ENCODE results near the gene MMP28.

MMP28 gene

DNA sequence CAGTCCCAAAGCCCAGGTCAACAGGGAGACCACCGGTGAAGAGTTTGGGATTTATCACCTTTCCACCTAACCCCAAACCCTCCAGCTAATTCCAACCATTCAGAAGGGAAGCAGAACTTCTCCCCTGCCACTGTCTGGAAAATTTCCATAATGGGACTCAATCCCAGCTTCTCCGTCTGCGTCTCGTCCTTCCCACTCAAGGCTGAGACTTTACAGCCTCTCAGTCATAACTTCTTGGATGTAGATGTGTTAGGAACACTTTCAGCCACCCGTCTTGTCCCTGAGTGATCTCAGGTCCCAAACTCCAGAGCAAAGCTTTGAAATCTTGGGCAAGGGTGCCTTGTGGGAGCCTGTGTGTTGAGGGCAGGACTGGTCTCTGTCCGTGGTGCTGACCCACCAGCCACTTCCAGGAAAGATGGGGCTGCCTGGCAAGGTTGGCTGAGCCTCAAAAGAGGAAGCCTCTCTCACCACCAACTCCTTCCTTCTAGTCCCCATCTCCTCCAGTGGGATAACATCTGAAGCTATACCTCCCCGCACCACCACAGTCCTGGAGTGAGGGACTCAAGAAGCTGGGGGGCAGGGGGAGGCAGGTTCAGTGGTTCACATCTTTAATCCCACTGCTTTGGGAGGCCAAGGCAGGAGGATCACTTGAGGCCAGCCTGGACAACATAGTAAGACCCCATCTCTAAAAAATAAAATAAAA is 51.7 kb downstream of the MMP28 start:
- peak; percentile 40 for DNase-seq (ENCODE audit: low read depth)

DNA sequence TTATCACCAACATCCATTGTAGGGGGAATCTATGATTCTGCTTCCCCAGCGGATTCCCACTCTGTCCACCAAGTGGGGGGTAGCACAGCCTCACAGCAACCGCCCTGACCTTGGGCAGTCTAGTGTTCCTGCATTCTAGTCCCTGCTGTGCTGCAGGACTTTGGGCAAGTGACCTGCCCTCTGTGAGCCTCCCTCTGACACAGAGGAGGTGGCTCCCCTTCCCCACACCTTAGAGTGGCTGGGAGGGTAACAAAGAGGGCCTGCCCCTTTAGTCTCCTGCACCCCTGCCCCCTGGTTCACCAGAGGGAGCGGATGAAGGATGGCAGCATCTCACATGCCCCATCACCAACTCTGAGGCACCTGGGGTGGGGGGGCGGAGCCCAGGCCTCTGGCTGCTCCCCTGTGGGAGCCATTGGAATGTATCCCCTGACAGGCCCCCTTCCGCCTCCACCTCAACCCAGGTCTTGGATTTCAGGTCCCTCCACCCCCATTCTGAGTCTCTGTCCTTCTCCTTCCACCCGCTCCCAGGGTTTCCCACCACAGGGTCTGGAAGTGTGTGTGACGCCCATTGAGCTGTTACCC is 52.5 kb downstream of the MMP28 start:
- DNase-seq (ENCODE audit: low read depth): no peak

DNA sequence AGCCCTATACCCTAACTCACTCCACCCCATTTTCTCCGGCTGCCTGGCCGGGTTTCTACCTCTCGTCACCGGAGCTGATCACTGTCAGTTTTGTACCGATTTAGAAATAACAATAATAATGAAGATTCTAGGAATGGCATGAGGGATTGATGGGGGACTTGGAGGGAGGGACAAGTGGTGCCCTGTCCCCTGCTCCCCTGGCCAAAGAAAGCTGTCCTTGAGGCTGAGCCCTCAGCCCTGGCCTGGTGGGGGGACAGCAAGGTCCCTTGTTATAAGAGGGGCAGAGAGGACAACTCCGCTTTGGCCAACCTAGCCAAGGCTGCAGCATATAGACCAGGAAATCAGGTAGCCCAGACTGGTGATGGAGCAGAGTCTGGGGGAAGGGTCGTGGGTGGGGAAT is 52.9 kb downstream of the MMP28 start:
- DNase-seq (ENCODE audit: low read depth): no peak

DNA sequence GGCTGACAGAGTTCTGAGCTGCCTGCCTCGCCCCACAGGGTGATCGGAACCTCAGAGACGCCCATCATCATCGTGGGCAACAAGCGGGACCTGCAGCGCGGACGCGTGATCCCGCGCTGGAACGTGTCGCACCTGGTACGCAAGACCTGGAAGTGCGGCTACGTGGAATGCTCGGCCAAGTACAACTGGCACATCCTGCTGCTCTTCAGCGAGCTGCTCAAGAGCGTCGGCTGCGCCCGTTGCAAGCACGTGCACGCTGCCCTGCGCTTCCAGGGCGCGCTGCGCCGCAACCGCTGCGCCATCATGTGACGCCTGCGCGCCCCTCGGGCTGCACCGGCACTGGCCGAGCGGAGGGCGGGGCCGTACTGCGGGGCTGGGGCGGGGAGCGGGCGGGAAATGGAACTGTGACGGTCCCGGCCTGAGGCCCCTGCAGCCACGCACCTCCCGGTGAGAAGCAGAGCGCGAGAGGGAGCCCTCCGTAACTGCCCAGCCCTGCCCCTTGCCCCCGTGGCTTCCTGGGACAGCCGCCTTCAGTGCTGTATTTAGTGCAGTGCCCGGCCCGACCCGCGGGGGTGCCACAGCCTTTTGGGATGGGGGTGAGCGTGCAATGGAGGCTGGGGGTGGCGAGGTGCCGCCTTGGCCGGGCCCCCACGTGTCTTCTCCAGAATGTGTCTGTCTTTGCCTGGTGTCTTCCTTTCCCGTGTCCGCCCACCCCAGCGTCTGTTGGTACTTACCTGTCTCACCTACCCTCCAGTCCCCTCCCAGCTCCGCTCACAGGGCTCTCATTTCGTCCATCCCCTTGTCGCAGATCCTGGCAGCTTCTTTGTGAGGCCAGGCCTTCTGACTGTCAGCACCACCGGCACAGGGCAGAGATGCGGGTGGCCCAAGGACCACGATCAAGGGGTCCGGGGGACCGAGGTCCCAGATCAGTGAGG is 54.2 kb downstream of the MMP28 start:
- DNase-seq (ENCODE audit: low read depth): no peak

DNA sequence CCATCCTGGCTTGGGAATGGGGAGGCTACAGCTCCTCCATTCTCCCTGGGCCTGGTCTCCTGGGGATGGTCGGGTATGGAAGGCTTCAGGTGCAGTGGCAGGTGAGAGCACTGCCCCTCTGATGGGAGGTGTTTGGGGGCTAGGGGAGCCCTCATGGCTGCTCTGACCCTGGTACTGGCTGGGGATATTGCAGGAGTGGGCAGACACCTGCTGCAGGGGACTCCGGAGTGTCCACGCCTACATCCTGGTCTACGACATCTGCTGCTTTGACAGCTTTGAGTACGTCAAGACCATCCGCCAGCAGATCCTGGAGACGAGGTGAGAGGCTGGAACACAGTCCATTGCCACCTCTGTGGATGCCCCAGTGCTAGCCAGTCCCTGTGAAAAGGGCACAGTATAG is 55.2 kb downstream of the MMP28 start:
- DNase-seq (ENCODE audit: low read depth): no peak

DNA sequence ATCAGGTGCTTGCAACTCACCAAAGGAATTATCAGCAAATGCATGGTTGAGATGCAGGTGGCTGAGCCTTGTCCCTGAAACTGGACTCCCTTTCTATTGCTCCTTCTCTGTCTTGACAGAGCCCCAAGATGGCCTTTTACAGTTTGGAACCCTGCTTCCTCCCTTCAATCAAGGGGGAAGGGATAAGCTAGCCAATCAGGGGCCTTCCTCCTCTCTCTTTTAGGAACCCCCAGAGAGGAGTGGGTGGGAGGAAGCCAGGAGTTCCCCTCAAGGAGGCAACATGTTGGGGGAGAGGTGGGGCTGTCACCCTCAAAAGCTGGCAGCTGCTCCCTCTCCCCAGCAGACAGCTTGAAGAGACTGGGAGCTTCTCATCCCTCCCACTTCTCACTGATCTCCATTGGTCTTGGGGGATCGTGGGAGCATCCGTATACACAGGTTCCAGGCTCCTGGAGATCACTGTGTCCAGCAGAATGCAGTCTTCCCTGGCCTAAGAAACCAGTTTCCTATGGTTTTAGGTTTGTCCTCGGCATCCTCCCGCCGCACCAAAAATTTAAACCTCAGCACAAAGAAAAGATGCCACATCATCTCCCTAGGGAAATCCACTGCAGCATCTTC is 56.8 kb downstream of the MMP28 start:
- no peak for DNase-seq (ENCODE audit: low read depth)

DNA sequence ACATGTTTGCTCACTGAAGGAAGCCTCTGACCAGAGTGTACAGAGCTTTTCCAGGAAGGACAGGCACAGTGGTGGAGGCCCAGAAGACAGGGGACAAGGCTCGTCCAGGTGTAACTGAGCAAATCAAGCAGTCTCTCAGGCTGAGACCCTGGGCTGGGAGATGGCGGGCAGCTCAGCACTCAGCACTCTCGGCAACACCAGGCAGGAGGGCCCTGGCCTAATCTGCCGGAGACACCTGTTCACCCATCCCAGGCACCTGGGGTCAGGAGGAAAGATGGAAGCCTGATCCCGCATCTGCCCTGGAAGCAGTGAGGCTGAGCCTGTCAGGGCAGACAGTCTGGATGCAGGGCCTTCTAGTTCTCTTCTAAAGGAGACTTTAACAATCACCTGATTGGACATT is 59.2 kb downstream of the MMP28 start:
- DNase-seq (ENCODE audit: low read depth): no peak

DNA sequence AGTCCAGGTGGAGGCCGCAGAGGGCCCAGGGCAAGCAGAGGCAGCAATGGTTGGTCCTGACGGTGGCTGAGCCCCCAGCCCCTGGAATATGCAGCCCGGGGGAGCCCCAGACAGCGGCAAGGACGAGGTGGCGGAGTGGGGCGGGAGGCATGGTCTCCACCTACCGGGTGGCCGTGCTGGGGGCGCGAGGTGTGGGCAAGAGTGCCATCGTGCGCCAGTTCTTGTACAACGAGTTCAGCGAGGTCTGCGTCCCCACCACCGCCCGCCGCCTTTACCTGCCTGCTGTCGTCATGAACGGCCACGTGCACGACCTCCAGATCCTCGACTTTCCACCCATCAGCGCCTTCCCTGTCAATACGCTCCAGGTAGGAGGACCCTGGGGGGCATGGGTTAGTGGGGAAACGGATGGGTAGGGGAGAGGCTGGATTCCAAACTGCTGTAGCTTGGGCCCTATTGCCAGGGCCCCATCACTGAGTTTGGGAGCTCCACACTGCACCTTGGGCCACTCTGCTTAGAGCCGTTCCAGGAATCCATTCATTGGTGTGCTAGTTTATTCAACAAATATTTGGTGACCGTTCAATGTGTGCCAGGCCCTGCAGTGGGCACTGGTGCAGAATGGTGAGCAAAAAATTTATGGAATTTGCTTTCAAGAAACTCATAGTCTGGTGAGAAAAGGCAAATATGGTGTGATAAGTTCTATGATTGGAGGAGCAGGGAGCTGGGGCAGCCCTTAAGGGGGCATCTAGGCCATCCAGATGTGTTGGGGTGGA is 60.2 kb downstream of the MMP28 start:
- DNase-seq (ENCODE audit: low read depth): no peak

DNA sequence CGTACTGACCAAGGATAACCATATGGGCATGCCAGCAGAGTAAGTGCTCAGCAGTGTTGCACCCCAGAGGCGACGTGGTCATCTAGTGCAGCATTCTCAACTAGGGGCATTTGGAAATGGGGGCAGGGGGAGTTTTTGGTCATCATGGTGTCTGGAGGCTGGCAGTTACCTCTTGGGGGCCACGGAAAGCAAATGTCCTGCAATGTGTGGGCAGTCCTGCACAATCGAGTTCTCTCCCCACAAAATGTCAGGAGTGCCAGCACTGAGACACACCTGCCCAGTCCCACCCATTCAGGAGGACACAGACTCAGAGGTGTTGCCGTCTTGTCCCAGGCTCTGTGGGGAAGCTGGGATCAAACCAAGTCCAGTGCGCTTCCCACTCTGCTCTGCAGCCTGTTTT is 61.0 kb downstream of the MMP28 start:
- no peak for DNase-seq (ENCODE audit: low read depth)

DNA sequence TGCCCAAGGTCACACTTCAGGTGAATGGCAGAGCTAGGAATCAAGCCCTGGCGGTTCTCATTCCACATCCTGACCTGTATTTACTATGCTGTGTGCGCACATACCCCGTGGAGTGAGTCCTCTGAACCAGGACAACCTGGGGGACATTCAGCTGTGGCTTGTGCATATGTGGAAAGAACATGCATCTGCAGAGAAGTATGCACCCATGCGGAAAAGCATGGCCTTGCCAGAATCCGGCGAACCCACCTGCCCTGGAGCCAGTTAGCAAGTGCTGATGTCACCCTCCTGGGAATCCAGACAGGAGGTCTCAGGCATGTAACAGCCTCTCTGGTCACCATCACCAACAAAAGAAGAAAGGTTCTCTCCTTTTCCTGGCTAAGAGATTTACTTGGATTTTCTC is 62.1 kb downstream of the MMP28 start:
- DNase-seq (ENCODE audit: low read depth): no peak

DNA sequence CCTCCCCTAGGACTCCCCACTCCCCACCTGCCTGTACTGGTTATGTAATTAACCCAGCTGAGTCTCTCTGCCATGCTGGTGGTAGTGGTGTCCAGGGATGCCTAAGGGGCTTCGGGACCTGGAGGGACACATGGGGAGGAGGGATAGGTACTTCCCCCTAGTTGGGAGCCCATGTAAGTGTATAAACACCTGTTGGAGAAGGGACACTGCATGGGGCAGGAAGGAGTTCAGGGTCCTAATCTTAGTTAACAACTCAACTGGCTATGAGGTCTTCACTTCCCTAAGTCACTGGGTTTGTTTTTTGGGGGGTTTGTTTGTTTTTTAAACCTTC is 62.7 kb downstream of the MMP28 start:
- no peak for DNase-seq (ENCODE audit: low read depth)

DNA sequence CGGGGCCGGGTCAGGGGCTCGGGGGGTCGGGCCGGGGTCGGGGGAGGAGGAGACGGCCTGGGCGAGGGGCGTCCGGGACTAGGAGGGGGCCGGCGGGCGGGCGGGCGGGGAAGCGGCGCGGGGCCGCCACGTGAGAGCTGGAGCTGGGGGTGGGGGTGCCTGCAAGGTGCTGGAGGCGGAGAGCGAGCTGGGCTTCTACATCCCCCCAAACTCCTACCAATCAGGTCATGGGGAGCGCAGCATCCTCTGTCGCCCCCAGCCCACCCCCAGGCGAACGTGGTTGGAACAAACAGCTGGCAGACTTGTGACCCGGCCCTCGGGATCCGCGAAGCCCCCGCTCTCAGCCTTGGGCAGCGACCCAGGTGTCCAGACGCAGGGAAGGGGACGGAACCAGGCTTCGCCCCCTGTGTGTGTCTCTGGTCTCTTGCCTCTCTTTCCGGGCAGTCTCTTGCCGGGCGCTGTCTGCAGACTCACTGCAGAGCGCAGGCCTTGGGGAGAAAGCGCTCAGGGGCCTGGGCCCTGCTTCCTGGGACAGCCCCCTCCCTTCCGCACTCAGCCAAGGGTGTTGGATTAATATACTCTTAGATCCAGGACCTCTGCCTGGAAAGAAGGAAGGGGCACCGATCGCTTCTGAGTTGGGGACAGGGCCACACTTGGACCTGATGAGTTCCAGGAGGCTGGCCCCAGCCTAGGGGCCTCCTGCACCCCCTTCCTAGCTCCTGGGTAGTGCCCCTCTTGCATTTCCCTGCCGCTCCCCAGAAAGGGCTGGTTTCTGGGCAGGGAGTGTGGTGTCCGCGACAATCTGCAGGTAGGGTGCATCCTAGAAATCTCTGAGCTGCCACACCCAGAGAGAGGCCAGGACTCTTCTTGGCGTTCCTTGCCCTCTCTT is 63.3 kb downstream of the MMP28 start:
- DNase-seq (ENCODE audit: low read depth): peak; percentile 28

DNA sequence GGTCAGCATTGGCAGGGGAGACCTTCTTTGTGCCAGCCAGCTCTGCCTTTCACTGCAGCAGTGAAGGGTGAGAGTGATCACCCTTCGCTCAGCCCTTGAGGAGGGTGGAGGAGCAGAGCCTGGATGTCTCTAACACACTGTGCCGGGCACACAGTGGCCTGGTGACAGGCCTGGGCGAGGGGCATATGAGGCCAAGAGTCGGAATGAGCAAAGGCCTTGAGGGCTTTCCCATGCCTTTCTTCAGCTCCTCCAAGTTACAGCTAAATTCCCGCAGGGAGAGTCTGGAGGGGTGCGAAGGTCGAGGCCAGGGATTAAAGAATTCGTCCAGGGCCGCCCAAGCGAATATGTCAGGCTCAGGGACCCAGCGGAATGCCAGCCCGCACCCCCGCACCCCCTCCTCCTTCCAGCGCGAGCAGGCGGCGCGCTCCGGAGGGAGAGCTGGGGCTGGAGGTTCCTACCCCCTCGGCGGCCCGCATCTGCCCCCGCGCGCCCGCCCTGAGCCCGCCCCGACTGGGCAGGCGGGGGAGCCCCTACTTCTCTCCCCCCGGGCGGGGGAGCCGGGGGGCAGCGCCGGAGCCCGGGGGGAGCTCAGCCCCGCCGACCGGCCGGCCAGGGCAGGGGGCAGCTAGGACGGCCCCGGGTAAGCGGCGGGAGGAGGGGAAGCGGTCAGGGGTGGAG is 64.1 kb downstream of the MMP28 start, which contains the start of gene RASL10B:
Gene RASL10B (plus strand): TSS at position 401 of the 678 bp plus-strand sequence. CDS start 3,546 bp downstream, outside the sequence.
- peak; percentile 60 for DNase-seq (ENCODE audit: low read depth)

DNA sequence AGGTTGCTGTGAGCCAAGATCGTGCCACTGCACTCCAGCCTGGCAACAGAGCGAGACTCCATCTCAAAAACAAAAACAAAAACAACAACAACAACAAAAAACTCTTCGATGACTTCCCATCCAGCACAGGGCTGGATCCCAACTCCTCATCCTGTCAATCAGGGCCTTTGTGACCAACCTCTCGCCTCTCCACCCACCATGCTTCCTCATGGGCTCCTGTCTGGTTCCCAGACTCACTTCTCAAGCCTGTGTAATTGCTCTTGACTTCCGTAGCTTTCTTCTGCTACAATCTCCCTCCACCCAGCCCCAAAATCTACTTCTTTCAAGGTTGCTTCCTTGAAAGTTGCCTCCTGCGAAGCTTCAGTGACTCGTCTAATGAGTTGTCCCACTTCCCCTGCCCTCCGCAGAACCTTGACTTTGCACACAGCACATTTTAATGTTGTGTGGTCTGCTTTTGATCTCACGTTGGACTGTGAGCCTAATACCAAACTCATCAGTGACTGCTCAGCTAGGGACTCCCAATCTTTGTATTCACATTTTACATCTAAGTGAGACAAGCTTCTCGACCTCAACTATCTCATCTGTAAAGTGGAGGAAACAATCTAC is 64.9 kb downstream of the MMP28 start:
- no peak for DNase-seq (ENCODE audit: low read depth)

DNA sequence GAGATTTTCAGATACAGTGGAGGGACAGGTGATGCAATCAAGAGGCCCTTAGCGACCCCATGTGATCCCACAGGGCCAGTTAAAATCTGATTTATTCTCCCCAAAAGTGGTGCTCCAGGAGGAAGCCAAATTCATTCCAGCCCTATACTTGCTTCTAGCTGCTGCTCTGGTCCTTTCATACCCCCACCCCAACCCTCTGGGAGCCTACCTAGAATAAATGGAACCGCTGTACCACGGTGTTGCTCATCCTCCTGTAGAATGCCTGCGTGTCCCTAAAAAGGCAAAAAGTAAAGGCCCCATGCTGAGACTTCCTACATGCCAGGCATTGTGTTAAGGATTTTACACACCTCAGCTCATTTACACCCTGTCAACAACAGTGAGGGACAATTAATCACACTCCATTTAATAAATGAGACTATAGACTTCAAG is 66.0 kb downstream of the MMP28 start:
- DNase-seq (ENCODE audit: low read depth): no peak

DNA sequence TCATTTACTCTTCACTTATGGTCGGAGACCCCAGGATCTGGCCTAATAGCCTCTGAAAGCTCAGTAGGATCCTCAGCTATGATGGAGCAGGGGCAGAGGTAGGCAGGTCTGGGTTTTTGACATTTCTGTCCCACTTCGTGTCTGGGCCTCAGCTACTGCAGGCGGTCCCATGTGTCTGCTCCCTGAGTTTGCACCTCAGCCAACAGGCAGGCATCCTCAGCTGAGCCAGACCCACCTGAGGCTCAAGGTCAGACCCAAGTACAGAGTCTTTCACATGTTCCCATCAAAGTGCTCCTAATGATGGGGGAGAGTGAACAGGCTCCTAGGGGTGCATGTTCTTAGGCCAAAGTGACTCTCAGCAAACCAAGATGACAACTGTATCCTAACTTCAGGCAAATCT is 66.9 kb downstream of the MMP28 start:
- DNase-seq (ENCODE audit: low read depth): no peak

DNA sequence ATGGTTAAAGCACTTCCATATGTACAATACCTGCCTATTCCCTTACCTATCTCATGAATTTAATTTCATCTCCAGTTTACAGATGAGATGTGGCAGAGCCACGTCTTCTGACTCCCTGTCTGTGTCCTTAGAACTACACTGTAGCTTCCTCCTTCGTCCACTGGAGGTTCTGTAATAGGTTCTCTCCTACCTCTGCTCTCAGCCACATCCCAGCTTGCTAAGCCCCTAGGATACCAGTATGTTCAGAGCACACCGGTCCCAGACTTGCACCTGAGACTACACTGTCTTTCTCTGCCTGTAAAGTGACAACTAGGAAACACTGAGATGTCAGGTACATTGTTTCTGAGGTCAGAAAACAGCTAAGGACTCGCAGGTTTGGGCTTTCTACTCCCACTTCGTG is 67.8 kb downstream of the MMP28 start:
- no peak for DNase-seq (ENCODE audit: low read depth)

DNA sequence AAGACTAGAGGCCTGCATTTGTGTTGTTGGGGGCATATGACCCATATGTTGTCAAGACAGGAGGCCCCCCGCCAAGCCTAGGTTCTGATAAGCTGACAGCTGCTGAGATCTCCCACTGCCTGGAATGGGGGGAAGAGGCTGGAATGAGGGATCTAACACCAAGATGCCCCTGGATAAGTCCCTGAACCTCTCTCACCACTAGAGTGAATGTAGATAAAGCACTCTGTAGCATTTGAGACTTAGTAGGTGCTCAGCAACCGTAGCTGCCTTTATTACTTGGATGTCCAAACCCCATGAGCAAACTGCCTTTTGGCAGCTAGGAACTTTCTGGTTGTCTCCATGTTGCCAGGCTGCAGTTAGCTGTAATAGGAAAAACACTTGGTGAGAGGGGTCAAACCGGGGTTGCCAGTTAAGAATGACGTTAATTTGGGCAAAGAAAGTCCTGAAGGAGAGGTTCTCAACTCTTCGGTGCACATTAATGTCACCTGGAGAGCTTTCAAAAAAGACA is 68.4 kb downstream of the MMP28 start:
- DNase-seq (ENCODE audit: low read depth): peak; percentile 28

DNA sequence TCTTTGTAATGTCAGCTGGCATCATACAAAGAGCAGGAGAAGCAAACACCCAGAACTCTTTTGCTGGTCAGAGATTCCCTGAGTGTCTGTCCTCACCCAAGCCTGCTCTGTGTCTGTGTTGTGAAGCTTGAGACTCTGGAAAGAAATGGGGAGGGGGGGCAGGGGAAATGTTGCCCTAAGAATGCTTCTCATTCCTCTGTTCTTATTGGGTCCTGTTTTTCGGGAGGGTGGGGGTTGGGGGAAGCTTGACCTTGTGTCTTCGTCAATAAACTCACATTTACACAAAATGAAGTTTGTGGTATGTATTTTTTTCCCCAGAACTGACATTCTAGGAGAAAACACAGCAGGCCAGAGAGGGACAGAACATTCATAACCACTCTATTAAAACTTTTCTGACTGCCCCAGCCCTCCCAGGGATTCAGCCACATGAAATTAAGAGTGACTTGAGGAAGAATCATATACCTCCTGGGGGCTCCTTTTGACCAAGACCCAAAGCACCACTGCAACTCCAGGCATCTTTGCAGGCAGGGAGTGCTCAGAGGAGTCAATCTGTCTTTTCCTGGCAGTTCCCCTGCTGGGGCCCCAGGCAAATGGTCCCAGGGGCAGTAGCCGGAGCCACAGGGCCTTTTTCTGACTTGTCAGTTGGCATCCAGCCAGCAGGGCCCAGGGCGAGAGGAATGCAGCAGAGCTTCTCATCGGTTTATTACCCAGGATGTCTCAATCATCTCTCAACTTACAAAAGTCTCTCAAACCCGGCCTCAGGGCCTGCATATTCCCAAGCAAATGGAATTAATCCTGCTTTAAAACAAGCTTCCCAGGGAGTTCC is 69.1 kb downstream of the MMP28 start:
- peak; percentile 95 for DNase-seq (ENCODE audit: low read depth)

All from iris pigment epithelial cell (primary cell).